Daoy (cell line): ENCODE results near the gene WDFY1. TPM values are rescaled to one million over a fixed set of nuclear protein-coding genes. Genes with fewer than 3 reads are reported as not detected.

Experiments
- DNase-seq: peaks from one replicate; pipeline ENCODE4 v3.0.0-alpha.2; 2015; ENCODE audit warnings: low read depth
- total RNA-seq: library from RNA; depleted of rRNA; stranded (reverse); fragments of >200 nt; shearing (Covaris generic); gene quantifications from 2 replicates; pipeline ENCODE4 v1.2.3, GENCODE V29; 2014

Gene WDFY1
- total RNA-seq, 1 experiment from 2014 or later = 24.3 TPM

DNA sequence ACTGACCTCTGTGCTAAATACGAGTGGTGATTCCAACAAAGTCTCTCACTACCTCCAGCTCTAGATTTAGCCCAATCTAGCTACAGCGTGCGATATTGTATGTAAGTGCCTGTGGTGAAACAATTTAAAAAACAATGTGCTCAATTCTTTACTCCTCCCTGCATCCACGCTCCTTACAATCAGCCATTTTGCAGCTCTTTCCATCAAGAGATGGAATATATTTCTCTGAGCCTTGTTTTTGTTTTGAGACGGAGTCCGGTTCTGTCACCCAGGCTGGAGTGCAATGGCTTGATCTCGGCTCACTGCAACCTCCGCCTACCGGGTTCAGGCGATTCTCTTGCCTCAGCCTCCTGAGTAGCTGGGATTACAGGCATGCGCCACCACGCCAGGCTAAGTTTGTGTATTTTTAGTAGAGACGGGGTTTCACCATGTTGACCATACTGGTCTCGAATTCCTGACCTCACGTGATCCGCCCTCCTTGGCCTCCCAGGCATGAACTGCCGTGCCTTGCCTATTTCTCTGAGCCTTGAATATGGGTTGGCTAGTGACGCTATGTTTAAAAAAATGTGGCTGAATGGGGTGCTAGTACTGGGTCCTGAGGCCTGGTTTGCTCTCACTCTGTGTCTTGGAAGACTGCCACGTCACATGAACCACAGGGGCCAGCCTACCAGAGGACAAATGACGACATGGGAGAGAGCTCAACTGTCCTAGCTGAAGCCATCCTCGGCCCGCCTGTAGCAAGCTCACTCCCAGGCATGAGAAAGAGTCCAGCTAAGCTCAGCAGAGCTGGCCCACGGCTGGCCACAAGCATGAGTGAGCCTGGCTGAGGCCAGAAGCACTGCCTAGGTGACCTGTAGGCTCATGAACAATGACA is 14.8 kb downstream of the WDFY1 start:
- no peak for DNase-seq

DNA sequence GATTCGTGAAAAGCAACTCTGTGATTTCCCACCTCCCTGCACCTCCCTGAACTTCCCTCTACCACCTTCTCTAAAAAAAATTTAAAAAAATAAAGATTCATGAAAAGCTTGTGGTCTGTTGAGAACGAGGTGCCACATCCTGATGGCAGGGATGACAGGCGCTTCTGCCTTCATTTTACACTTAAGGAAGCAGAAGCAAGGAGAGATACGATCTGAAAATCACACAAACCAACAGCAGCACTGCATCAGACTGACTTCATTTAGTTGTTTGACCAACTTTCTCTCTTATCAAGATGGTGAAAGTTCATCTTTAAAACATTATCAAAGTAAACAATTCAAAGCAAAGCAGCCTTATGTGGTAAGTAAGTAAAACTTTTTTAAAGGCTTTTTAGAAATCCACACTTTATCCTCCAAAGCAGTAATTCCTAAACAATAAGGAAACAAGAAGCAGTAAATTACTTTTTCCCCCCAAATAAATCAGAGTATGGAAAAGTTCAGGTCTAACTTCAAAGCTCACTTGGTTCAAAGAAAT is 15.5 kb downstream of the WDFY1 start:
- DNase-seq = no peak

- no peak for DNase-seq
Observed at GRCh38 chr2:223928113-223929006, 16.8 kb downstream of the WDFY1 start.

- DNase-seq = no peak
Observed at GRCh38 chr2:223925106-223925505, 20.0 kb downstream of the WDFY1 start.

GRCh38 chr2:223923976-223924375 is 21.2 kb downstream of the WDFY1 start:
- DNase-seq = no peak

DNA sequence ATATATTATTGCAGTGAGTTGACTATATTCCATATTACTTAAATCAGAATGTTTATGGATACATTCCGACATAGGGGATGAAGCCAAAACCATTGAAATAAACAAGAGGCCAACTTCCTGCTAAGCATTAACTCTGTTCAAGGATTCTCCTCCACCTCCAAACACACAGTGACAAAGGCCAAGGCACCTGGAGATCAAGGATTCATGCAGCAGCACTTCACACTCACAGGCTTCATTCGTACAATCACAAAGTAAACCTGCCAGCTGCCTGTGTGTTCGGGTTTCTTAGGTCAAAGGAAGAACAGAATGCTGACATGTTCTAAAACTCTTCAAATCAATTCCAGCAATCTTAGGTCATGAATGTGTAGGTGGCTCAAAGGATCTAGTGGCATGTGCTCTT is 22.8 kb downstream of the WDFY1 start:
- DNase-seq = no peak

DNA sequence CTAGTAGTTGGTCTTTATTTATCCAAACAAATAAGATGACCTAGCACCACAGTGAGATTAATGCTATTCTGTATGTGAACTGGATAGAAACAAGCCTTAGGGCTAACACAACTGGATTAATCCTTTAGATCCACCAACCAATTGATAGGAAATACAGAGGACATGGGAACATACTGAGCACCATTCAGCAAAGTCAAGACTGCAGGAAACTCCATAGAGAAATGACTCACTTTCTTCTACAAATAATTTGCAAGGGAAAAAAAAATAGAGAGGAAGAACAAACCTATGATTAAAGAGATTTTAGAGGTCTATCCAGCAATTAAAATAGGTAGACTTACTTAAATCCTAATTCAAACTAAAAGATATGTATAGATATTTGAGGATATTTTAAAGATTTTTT is 23.9 kb downstream of the WDFY1 start:
- no peak for DNase-seq

- no peak for DNase-seq
Observed at GRCh38 chr2:223920109-223920508, 25.0 kb downstream of the WDFY1 start.

- DNase-seq = no peak
Observed at GRCh38 chr2:223918671-223919134, 26.4 kb downstream of the WDFY1 start.

DNA sequence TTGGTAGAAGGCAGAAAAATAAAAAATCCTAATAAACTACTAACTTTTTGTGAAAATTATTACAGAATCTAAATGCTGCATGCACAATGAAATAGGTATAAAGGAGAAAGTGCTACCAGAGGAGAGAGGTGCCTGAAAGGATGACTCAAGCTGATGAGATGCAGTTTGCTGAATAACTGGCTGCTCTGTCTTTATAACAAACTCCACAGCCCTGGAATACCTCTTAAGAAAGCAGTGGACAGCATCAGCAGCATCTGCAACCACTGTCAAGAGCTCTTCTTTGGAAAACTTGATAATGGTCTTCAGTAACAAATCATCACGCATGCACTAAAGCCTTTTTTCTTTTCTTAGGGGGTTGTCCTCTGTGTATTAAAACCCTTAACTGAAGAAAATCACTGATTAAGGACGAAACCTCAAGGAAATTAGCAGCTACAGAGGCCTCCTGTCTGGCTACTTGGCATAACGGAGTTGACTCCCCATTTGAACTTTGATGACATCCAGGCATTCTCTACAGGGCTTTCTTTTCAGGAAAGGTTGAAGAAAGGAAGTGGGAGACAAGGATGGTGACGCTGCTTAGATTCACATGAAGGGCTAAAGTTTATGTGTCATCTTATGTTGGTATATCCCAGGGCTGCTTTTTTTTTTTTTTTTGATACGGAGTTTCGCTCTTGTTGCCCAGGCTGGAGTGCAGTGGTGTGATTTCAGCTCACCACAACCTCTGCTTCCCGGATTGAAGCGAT is 28.8 kb downstream of the WDFY1 start:
- no peak for DNase-seq

GRCh38 chr2:223915071-223915470 is 30.1 kb downstream of the WDFY1 start:
- no peak for DNase-seq

GRCh38 chr2:223914324-223914723 is 30.8 kb downstream of the WDFY1 start:
- no peak for DNase-seq

- no peak for DNase-seq
Observed at GRCh38 chr2:223909001-223909741, 36.0 kb downstream of the WDFY1 start.

DNA sequence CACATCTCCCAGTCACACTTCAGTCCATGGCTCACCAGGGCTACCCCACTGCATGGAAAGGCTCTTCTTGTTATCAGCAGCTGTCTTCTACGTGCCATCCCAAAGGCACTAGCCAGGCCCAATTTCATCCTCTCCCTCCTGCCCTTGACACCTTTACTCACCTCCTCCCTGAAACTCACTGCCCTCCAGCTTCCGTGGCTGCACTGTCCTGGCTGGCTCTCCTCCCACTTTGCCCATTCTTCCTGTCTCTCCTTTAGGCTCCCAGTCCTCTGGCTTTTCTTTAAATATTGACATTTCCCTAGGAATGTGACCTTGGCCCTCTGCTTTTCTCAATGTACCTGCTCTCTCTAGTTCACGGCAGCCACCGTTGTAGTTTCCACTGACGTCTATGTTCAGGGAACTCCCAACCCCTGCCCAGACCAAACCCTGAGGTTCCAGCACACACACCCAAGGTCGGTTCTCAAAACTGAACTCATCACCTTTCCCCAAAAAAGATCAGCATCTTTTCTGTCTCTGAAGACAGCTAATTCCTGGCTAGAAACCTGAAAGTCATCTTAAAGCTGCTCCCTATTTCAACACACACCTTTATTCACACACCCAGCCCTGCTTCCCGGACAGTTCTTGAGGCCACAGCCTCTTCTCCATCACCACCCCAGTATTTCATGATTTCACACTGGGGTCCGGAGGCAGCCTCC is 36.7 kb downstream of the WDFY1 start:
- DNase-seq = no peak

DNA sequence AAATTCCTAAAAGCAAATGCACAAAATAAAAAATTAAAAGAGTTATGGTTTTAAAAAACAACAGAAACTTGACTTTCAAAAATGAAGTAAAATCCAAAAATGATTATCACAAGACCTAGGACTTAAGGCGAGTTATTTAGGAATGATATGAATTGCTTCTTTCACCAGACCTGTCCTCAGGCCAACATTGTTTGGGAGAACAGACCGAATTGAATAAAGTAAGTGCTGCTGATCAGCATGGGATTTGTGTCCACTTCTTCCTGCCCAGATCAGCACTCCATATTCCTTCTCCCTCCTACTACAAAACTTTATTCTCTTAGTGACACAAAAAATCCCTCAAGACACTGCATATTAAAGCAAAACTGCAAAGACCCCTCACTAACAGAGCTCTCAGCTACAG is 39.1 kb downstream of the WDFY1 start:
- no peak for DNase-seq

DNA sequence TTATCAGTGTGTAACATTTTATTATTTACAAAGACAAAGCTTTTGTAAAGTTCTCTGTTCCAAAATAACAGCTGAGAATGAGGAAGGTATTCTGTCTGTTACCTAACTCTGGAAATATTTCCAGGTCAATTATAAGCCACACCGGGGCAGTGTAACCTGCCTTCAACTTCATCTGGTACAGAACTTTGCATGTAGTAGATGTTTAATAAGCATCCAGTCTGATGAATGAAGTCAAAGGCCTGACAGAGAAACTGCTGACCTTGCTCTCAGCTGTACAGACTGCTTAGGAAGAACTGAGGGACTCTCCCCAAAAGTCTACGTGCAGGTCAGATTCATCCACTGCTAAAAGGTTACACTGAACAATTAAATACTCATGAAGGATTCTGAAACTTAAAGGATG is 43.3 kb downstream of the WDFY1 start:
- DNase-seq = no peak

DNA sequence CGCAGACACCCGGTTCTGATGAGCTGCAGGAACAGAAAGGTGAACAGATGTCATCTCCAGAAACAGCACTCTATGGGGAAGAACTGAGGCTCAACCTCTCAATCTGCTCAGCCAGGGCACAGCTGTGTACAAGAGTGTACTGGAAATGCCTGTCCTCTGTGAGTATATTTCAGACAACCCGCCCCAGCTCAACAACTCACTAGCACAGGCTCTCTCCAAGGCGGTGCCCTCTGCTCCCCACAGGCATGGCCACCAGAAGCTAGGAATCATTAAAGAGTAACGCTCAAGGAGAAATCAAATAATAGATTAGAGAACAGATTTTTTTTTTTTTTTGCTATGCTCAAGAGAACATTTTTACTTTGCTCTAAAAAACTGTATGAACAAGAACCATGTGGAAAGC is 43.8 kb downstream of the WDFY1 start:
- no peak for DNase-seq

- no peak for DNase-seq
Observed at GRCh38 chr2:223900531-223900930, 44.6 kb downstream of the WDFY1 start.

- no peak for DNase-seq
Observed at GRCh38 chr2:223900066-223900465, 45.1 kb downstream of the WDFY1 start.

- DNase-seq = no peak
Observed at GRCh38 chr2:223897669-223898330, 47.3 kb downstream of the WDFY1 start.
